ENCODE data around the gene JHY. TPM values are rescaled to one million over a fixed set of nuclear protein-coding genes. Genes with fewer than 3 reads are reported as not detected.

Gene JHY
- total and polyA plus RNA-seq, 3 donors from 2014 or later, result 22.3 to 46.3 (median 32.7) TPM

DNA sequence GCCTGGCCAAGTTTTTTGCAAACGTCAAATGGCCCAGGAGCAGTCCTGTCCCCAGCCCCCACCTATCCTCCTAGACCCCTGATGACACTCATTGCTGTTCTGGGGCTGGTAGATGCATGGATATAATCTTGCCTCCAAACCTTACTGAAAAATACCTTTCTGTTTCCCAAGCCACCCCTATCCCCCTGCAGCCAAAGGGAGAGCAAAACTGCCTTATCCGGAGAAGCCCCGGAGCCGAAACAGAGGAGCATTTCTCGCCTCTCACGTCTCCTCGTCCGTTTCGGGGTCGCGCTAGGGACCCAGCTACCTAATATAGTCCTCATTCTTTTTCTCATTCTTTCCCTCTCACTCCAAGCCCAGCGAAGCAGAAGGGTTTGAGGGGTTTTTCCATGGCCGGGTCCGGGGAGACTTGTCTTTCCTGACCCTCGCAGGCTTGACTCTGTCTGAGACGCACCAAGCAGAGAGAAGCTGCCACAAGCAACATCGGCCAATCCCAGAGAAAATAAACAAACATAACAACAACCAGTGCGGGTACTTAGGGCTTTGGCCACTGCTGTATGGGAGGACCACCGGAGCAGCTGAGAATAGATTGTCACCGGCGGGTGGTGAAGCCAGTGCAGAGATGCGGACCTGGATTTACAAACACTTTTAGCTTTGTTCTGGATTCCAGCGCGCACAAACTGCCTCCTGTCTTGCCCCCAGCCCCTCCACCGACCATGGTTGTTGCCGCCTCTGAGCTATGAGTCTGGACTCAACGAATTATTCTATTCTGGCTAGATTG is 97.4 kb downstream of the JHY start:
- no peaks in the 10 kb centered on the region for H3K9me3 ChIP-seq
- peaks cover 14% of the 10 kb centered on the region for H3K4me1 ChIP-seq
- DNase-seq, result no peak
- no peaks in the 10 kb centered on the region for H3K36me3 ChIP-seq (ENCODE audit: low read depth, missing control alignments)
- TF ChIP-seq POLR2A (IDR thresholded peaks at IDR 0.05), result no peak
- TF ChIP-seq, protein P1, sequence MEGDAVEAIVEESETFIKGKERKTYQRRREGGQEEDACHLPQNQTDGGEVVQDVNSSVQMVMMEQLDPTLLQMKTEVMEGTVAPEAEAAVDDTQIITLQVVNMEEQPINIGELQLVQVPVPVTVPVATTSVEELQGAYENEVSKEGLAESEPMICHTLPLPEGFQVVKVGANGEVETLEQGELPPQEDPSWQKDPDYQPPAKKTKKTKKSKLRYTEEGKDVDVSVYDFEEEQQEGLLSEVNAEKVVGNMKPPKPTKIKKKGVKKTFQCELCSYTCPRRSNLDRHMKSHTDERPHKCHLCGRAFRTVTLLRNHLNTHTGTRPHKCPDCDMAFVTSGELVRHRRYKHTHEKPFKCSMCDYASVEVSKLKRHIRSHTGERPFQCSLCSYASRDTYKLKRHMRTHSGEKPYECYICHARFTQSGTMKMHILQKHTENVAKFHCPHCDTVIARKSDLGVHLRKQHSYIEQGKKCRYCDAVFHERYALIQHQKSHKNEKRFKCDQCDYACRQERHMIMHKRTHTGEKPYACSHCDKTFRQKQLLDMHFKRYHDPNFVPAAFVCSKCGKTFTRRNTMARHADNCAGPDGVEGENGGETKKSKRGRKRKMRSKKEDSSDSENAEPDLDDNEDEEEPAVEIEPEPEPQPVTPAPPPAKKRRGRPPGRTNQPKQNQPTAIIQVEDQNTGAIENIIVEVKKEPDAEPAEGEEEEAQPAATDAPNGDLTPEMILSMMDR (IDR thresholded peaks at IDR 0.05), result no peak
- peaks cover 5% of the 10 kb centered on the region for H3K27me3 ChIP-seq
- H3K4me3 ChIP-seq, result no peak overlapping the region
- WGBS, 2 donors, result 6% methylated on average over 27 of the region's 27 CpGs
- intact Hi-C loops (cut with DNase I; ENCODE audit: low total_unique reads), result no loop called here
- H3K27ac ChIP-seq, result no peak overlapping the region

DNA sequence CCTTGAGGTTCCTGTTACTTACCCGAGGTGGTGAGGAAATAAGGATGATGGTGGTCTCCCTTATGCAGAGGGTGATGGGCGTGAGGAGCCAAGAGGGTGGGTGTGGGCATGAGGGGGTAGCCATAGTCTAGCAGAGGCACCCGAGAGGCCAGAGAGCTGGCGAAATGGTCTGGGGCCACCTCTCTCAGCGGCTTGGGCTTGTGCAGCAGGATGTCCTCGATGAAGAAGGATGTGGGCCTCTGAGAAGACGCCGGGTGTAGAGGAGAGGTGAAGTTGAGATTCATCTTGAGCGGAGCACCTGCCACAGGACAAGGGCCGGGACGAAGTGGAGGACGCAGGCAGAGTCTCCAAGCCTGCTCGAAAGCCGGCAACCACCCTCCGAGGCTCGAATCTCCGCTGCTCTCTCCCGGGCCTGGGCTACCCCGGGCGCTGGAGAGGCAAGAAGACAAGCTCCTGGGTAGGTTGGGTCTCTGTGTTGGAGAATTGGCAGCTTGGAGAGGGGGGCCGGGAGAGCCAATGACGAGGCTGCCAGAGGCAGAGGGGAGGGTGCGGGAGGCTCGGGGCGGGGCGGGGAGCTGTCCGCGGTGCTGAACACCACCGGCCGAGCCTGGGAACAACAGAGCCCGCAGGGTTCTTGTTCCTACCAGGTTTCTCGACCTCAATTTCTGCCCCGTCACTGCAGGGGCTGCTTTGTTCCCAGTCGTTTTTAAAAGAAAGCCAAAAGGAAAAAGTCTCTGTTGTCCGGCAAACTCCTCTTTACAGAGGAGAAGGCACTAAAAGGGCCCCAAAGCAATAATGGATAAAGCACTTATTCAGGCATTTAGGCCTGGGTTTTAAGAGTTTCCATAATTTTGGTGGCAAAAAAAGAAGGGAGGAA is 99.1 kb downstream of the JHY start, which contains the start of gene BSX:
BSX (minus strand) TSS at position 447 of the 877 bp plus-strand sequence; CDS start at position 284, 163 bp downstream.
- no peaks in the 10 kb centered on the region for H3K9me3 ChIP-seq
- H3K4me3 ChIP-seq, result no peak within 1 kb of the TSS
- intact Hi-C loops (cut with DNase I; ENCODE audit: low total_unique reads), result no loop called here
- H3K27me3 ChIP-seq, result peaks cover 5% of the 10 kb centered on the region
- no peaks in the 10 kb centered on the region for H3K36me3 ChIP-seq (ENCODE audit: low read depth, missing control alignments)
- no peak within 1 kb of the TSS for H3K27ac ChIP-seq
- peak; percentile 73 for DNase-seq
- peaks cover 14% of the 10 kb centered on the region for H3K4me1 ChIP-seq
- WGBS, 2 donors, result 5 to 8% methylated on average over 20 to 35 of the region's 35 CpGs
- no peak for TF ChIP-seq POLR2A (IDR thresholded peaks at IDR 0.05)

DNA sequence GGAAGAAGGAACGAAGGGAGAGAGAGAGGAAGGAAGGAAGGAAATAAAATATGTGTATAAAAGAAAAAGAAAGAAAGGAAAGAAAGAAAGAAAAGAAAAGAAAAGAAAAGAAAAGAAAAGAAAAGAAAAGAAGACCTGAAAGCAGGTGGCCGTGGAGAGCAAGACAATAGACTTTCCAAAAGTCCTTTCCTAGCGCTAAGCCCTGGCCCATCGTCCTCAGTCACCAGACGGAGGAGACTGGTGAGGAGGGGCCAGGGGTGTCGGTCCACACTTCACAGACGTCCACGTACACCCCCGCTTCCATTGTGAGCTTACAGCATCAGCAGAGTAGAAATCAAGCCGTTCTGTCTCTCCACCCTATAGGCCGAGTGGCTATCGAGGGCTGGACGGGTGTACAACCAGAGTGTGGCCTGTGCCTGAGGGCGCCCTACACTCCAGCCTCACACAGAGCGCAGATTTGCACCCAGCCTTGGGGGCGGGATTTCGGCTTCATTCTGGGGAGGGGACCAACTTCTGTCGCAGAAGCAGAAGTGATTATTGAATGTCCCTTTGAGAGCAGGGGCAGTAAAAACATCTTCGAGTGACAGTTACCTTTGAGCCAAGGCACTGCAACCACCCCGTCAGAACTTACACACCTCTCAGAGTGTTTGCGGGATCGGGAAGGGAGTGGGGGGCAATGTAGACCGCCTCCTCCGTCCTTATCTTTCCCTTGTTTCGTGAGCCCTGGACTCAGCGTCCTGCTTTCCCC is 101.1 kb downstream of the JHY start:
- H3K4me1 ChIP-seq, result peaks cover 9% of the 10 kb centered on the region
- H3K27ac ChIP-seq, result no peak overlapping the region
- H3K27me3 ChIP-seq, result peaks cover 5% of the 10 kb centered on the region
- H3K9me3 ChIP-seq, result no peaks in the 10 kb centered on the region
- TF ChIP-seq, protein P1 (IDR thresholded peaks at IDR 0.05), result no peak
- no peak for TF ChIP-seq POLR2A (IDR thresholded peaks at IDR 0.05)
- intact Hi-C loops (cut with DNase I; ENCODE audit: low total_unique reads), result no loop called here
- H3K36me3 ChIP-seq (ENCODE audit: low read depth, missing control alignments), result no peaks in the 10 kb centered on the region
- DNase-seq, result no peak
- WGBS, 2 donors, result 16 to 17% methylated on average over 20 to 26 of the region's 26 CpGs
- H3K4me3 ChIP-seq, result peak overlapping the region; percentile 52 to 69

DNA sequence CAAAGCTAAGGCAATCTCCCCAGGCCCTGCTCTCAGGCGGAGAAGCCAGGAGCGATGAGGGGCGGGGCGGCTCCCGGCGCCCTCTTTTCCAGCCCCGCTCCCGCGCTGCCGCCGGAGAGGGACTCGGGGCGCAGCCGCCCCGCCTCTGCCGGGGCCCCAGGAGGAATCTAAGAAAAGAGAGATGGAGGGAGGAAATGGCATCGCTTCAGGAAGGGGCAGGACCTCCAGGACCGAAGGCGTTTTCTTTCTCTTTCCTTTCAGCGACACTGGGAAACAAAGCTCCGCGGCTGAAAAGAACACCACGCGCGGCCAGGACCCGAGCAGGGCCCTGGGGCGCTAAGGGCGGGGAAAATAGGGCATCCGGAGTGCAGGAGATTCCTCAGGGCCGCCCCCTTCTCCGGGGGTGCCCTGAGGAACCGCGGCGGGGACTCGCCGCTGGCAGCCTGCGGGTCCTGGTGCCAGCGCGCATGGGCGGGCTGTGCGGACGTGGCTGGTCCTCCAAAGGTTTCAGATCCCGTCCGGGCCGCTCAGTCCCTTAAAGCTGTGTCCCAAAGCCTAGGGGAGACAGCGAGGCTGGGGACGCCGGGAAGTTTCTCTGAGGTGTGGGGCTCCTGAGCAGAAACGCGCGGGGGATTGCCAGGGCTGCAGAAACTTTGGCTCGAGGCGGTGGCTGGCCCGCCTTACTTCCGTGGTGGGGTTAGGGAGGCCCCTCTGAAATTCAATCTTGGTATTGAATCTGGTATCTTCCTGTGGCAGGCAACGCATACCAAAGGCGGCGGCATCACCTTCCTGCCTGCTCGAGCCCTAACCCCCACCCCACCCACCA is 101.8 kb downstream of the JHY start:
- peak overlapping the region; percentile 52 to 69 for H3K4me3 ChIP-seq
- no peak overlapping the region for H3K27ac ChIP-seq
- intact Hi-C loops (cut with DNase I; ENCODE audit: low total_unique reads), result no loop called here
- no peaks in the 10 kb centered on the region for H3K9me3 ChIP-seq
- peak; percentile 55 for DNase-seq
- no peaks in the 10 kb centered on the region for H3K36me3 ChIP-seq (ENCODE audit: low read depth, missing control alignments)
- no peaks in the 10 kb centered on the region for H3K27me3 ChIP-seq
- 0 to 1% methylated on average over 25 to 59 of the region's 59 CpGs for WGBS, 2 donors
- H3K4me1 ChIP-seq, result peaks cover 8% of the 10 kb centered on the region
- no peak for TF ChIP-seq POLR2A (IDR thresholded peaks at IDR 0.05)
- TF ChIP-seq, protein P1 (IDR thresholded peaks at IDR 0.05), result no peak

Data from testis (tissue), 3 donors.